ENCODE data around the gene TTLL11. TPM values are rescaled to one million over a fixed set of nuclear protein-coding genes. Genes with fewer than 3 reads are reported as not detected.

Gene TTLL11
- polyA plus RNA-seq, 1 donor: 5.0 TPM

DNA sequence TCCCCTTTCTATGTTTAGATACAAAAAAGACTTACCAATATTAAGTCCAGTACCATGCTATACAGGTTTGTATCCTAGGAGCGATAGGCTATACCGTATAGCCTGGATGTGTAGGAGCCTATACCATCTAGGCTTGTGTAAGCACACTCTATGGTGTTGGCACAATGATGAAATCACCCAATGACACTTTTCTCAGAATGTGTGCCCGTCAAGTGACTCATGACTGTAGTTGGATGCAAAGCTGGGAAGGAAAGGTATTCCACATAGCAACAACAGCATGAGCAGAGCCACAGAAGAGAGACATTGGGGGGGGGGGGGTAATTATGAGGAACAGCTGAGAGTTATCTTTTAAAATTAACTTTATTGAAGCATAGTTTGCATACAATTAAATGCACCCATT, 63.2 kb downstream of the TTLL11 start:
- no peak overlapping the region for H3K4me3 ChIP-seq (ENCODE audit: low read length)
- no CpG with 5 or more reads among the region's 3 CpGs for WGBS (ENCODE audit: insufficient coverage, low lambda C conversion rate)
- peaks cover 2% of the 10 kb centered on the region for H3K36me3 ChIP-seq (ENCODE audit: control insufficient read depth, insufficient read depth, low read length)
- DNase-seq: no peak
- no peak overlapping the region for H3K27ac ChIP-seq (ENCODE audit: low read length)
- H3K4me1 ChIP-seq (ENCODE audit: control insufficient read depth, insufficient read depth, low read length): no peaks in the 10 kb centered on the region
- no peaks in the 10 kb centered on the region for H3K9me3 ChIP-seq (ENCODE audit: control insufficient read depth, low read depth, low read length)
- H3K27me3 ChIP-seq (ENCODE audit: control insufficient read depth, insufficient read depth, low read length): no peaks in the 10 kb centered on the region

DNA sequence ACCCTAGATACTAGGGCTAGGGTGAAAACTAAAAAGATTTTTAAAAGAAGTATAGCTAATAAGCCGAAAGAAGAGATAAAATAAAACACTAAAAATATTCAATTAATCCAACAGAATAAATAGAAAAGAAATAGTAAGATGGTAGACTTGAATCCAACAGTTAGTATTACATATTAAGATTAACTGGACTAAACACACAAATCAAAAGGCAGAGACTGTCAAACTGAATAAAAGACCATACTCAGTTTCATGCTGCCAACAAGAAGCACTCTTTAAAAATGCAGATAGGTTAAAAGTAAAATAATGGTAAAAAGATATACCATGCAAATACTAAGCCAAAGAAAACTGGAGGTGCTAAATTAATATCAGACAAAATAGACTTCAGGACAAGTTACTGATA, 65.0 kb downstream of the TTLL11 start:
- H3K36me3 ChIP-seq (ENCODE audit: control insufficient read depth, insufficient read depth, low read length): peaks cover 2% of the 10 kb centered on the region
- no peak for DNase-seq
- H3K27me3 ChIP-seq (ENCODE audit: control insufficient read depth, insufficient read depth, low read length): no peaks in the 10 kb centered on the region
- H3K9me3 ChIP-seq (ENCODE audit: control insufficient read depth, low read depth, low read length): no peaks in the 10 kb centered on the region
- no peaks in the 10 kb centered on the region for H3K4me1 ChIP-seq (ENCODE audit: control insufficient read depth, insufficient read depth, low read length)
- no peak overlapping the region for H3K27ac ChIP-seq (ENCODE audit: low read length)
- H3K4me3 ChIP-seq (ENCODE audit: low read length): no peak overlapping the region
- WGBS (ENCODE audit: insufficient coverage, low lambda C conversion rate): 100% methylated on average over 1 of the region's 1 CpG

- H3K36me3 ChIP-seq (ENCODE audit: control insufficient read depth, insufficient read depth, low read length): no peaks in the 10 kb centered on the region
- no peaks in the 10 kb centered on the region for H3K27me3 ChIP-seq (ENCODE audit: control insufficient read depth, insufficient read depth, low read length)
- DNase-seq: no peak
- WGBS (ENCODE audit: insufficient coverage, low lambda C conversion rate): no CpG with 5 or more reads among the region's 2 CpGs
- H3K4me3 ChIP-seq (ENCODE audit: low read length): no peak overlapping the region
- H3K27ac ChIP-seq (ENCODE audit: low read length): no peak overlapping the region
- H3K9me3 ChIP-seq (ENCODE audit: control insufficient read depth, low read depth, low read length): no peaks in the 10 kb centered on the region
- no peaks in the 10 kb centered on the region for H3K4me1 ChIP-seq (ENCODE audit: control insufficient read depth, insufficient read depth, low read length)
Observed at GRCh38 chr9:122020398-122020797, 72.7 kb downstream of the TTLL11 start.

DNA sequence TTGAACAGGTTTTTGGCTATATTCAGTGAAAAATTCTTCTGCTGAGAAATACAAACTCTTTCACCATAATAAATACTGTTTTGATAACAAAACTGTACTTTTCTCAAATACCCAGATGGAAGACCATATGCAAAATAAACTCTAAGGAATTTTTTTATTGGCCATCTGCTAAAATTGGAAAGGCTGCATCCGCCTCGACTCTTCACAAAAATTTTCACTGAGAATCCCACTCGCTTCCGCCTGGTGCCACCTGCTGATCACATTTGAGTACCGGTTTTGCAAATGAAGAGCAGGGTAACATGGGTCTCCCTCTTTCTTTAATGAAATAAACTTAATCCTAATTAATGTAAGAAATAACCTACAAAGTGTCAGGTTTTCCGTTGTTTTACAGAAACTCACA, 76.4 kb downstream of the TTLL11 start:
- WGBS (ENCODE audit: insufficient coverage, low lambda C conversion rate): 0% methylated on average over 1 of the region's 6 CpGs
- Histone ChIP-seq H3K27me3 (ENCODE audit: control insufficient read depth, insufficient read depth, low read length) (no peaks in the 10 kb centered on the region), H3K4me3 (ENCODE audit: low read length) (no peak overlapping the region), H3K27ac (ENCODE audit: low read length) (no peak overlapping the region), H3K36me3 (ENCODE audit: control insufficient read depth, insufficient read depth, low read length) (no peaks in the 10 kb centered on the region), H3K9me3 (ENCODE audit: control insufficient read depth, low read depth, low read length) (no peaks in the 10 kb centered on the region), H3K4me1 (ENCODE audit: control insufficient read depth, insufficient read depth, low read length) (no peaks in the 10 kb centered on the region)
- DNase-seq: no peak

GRCh38 chr9:122016309-122016708, 76.8 kb downstream of the TTLL11 start:
- Histone ChIP-seq H3K27me3 (ENCODE audit: control insufficient read depth, insufficient read depth, low read length) (no peaks in the 10 kb centered on the region), H3K4me3 (ENCODE audit: low read length) (no peak overlapping the region), H3K36me3 (ENCODE audit: control insufficient read depth, insufficient read depth, low read length) (no peaks in the 10 kb centered on the region), H3K9me3 (ENCODE audit: control insufficient read depth, low read depth, low read length) (no peaks in the 10 kb centered on the region), H3K4me1 (ENCODE audit: control insufficient read depth, insufficient read depth, low read length) (no peaks in the 10 kb centered on the region), H3K27ac (ENCODE audit: low read length) (no peak overlapping the region)
- DNase-seq: no peak
- 80% methylated on average over 3 of the region's 7 CpGs for WGBS (ENCODE audit: insufficient coverage, low lambda C conversion rate)

DNA sequence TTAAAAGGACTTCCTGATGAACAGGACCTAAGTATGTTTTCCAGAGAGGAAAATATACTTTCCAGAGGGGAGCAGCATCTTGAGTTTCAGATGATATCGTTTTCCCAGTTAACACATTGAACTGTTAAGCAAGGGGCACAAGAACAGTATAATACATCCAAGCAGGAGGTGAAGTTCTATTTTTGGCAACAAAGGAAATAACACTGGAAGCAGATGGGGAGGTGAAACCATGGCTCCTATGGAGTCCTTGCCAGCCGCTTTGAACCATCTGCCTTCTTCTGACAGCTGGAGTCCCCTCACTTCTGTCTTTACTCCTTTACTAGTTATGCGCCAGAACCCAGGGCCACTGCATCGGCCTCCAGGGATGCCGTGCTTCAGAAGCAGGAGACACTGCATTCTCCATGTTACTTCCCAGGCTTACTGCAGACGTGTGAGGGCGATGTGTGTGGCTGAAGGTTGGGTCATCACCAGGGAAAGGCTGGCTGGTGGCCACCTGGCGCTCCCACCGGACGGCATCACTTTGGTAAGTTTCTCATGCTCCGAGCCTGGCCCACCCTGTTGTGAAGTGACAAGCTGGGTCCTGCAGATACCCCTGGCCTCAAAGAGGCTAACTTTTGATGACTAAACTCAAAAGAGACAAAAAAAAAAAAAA, 77.8 kb downstream of the TTLL11 start:
- DNase-seq: no peak
- Histone ChIP-seq H3K4me3 (ENCODE audit: low read length) (no peak overlapping the region), H3K27me3 (ENCODE audit: control insufficient read depth, insufficient read depth, low read length) (no peaks in the 10 kb centered on the region), H3K4me1 (ENCODE audit: control insufficient read depth, insufficient read depth, low read length) (no peaks in the 10 kb centered on the region), H3K36me3 (ENCODE audit: control insufficient read depth, insufficient read depth, low read length) (no peaks in the 10 kb centered on the region), H3K27ac (ENCODE audit: low read length) (no peak overlapping the region), H3K9me3 (ENCODE audit: control insufficient read depth, low read depth, low read length) (no peaks in the 10 kb centered on the region)
- no CpG with 5 or more reads among the region's 11 CpGs for WGBS (ENCODE audit: insufficient coverage, low lambda C conversion rate)

DNA sequence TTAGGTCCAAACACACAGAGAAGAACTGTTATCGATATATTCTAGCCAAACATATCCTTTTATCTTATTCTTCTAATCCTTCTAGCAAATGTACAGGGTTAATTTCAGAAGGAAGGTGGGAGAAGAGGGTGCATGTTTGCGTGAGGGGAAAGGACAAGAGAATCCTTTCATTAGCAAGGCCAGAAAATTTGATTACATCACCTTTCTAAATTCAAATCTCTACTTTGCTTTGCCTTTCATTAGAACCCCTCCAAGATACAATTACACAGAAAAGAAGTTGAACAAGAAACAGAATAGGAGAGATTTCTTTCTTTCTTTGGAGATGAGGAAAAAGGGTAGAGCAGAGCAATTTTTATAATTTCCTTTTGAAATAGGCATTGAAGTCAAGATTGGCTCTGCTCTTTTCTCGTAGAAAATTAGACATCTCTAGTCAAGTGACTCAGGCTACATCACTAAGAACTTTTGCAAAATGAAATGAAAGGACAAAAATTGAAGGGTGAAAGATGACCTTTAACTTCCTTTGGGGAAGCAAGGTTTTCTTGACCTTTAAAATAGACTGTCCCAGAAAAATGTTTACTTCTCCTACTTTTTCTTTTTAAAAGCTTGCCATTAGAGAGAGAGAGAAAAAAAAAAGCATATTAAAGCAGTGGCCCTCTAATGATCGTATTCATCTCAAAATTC, 81.2 kb downstream of the TTLL11 start:
- DNase-seq: no peak
- no peak overlapping the region for H3K4me3 ChIP-seq (ENCODE audit: low read length)
- 100% methylated on average over 3 of the region's 4 CpGs for WGBS (ENCODE audit: insufficient coverage, low lambda C conversion rate)

DNA sequence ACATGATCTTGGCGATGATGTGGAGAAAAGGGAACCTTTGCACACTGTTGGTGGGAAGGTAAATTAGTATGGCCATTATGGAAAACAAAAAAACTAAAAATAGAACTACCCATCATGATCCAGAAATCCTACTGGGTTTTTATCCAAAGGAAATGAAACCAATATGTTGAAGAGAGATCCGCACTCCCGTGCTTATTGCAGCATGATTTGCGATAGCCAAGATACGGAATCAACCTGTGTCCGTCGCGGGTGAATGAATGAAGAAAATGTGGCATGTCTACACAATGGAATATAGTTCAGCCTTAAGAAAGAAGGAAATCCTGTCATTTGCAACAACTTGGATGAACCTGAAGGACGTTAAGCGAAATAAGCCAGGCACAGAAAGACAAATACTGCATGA, 84.5 kb downstream of the TTLL11 start:
- Histone ChIP-seq H3K9me3 (ENCODE audit: control insufficient read depth, low read depth, low read length) (no peaks in the 10 kb centered on the region), H3K4me1 (ENCODE audit: control insufficient read depth, insufficient read depth, low read length) (no peaks in the 10 kb centered on the region), H3K4me3 (ENCODE audit: low read length) (no peak overlapping the region), H3K27ac (ENCODE audit: low read length) (no peak overlapping the region), H3K36me3 (ENCODE audit: control insufficient read depth, insufficient read depth, low read length) (no peaks in the 10 kb centered on the region), H3K27me3 (ENCODE audit: control insufficient read depth, insufficient read depth, low read length) (no peaks in the 10 kb centered on the region)
- no peak for DNase-seq
- 100% methylated on average over 3 of the region's 10 CpGs for WGBS (ENCODE audit: insufficient coverage, low lambda C conversion rate)

More for the DNA sequence above, 81.2 kb downstream of the TTLL11 start:
- Histone ChIP-seq H3K36me3 (ENCODE audit: control insufficient read depth, insufficient read depth, low read length) (no peaks in the 10 kb centered on the region), H3K9me3 (ENCODE audit: control insufficient read depth, low read depth, low read length) (no peaks in the 10 kb centered on the region), H3K4me1 (ENCODE audit: control insufficient read depth, insufficient read depth, low read length) (no peaks in the 10 kb centered on the region), H3K27ac (ENCODE audit: low read length) (no peak overlapping the region), H3K27me3 (ENCODE audit: control insufficient read depth, insufficient read depth, low read length) (no peaks in the 10 kb centered on the region)

- H3K9me3 ChIP-seq (ENCODE audit: control insufficient read depth, low read depth, low read length): no peaks in the 10 kb centered on the region
- no peaks in the 10 kb centered on the region for H3K36me3 ChIP-seq (ENCODE audit: control insufficient read depth, insufficient read depth, low read length)
- no peak overlapping the region for H3K4me3 ChIP-seq (ENCODE audit: low read length)
- no CpG with 5 or more reads among the region's 1 CpG for WGBS (ENCODE audit: insufficient coverage, low lambda C conversion rate)
- DNase-seq: no peak
- H3K27me3 ChIP-seq (ENCODE audit: control insufficient read depth, insufficient read depth, low read length): no peaks in the 10 kb centered on the region
- no peaks in the 10 kb centered on the region for H3K4me1 ChIP-seq (ENCODE audit: control insufficient read depth, insufficient read depth, low read length)
- no peak overlapping the region for H3K27ac ChIP-seq (ENCODE audit: low read length)
Observed at GRCh38 chr9:122007837-122008236, 85.3 kb downstream of the TTLL11 start.

GRCh38 chr9:122005597-122005996, 87.5 kb downstream of the TTLL11 start:
- no peaks in the 10 kb centered on the region for H3K27me3 ChIP-seq (ENCODE audit: control insufficient read depth, insufficient read depth, low read length)
- H3K27ac ChIP-seq (ENCODE audit: low read length): no peak overlapping the region
- no peaks in the 10 kb centered on the region for H3K4me1 ChIP-seq (ENCODE audit: control insufficient read depth, insufficient read depth, low read length)
- H3K36me3 ChIP-seq (ENCODE audit: control insufficient read depth, insufficient read depth, low read length): no peaks in the 10 kb centered on the region
- DNase-seq: no peak
- H3K4me3 ChIP-seq (ENCODE audit: low read length): no peak overlapping the region
- no peaks in the 10 kb centered on the region for H3K9me3 ChIP-seq (ENCODE audit: control insufficient read depth, low read depth, low read length)
- no CpG with 5 or more reads among the region's 1 CpG for WGBS (ENCODE audit: insufficient coverage, low lambda C conversion rate)

GRCh38 chr9:122004589-122004988, 88.5 kb downstream of the TTLL11 start:
- WGBS (ENCODE audit: insufficient coverage, low lambda C conversion rate): no CpG with 5 or more reads among the region's 6 CpGs

More at GRCh38 chr9:122004589-122004988, 88.5 kb downstream of the TTLL11 start:
- Histone ChIP-seq H3K9me3 (ENCODE audit: control insufficient read depth, low read depth, low read length) (no peaks in the 10 kb centered on the region), H3K27me3 (ENCODE audit: control insufficient read depth, insufficient read depth, low read length) (no peaks in the 10 kb centered on the region), H3K4me3 (ENCODE audit: low read length) (no peak overlapping the region), H3K36me3 (ENCODE audit: control insufficient read depth, insufficient read depth, low read length) (no peaks in the 10 kb centered on the region), H3K27ac (ENCODE audit: low read length) (no peak overlapping the region), H3K4me1 (ENCODE audit: control insufficient read depth, insufficient read depth, low read length) (no peaks in the 10 kb centered on the region)
- no peak for DNase-seq

Data from large intestine (tissue), 3 donors.